ENCODE data around the gene ZMYND10. TPM values are rescaled to one million over a fixed set of nuclear protein-coding genes. Genes with fewer than 3 reads are reported as not detected.
A peak's percentile ranks its signal among the peaks of the same experiment; 100 is the strongest.

ZMYND10 gene
- total RNA-seq, 2 donors from 2014 or later: 0.26 to 0.31 TPM

DNA sequence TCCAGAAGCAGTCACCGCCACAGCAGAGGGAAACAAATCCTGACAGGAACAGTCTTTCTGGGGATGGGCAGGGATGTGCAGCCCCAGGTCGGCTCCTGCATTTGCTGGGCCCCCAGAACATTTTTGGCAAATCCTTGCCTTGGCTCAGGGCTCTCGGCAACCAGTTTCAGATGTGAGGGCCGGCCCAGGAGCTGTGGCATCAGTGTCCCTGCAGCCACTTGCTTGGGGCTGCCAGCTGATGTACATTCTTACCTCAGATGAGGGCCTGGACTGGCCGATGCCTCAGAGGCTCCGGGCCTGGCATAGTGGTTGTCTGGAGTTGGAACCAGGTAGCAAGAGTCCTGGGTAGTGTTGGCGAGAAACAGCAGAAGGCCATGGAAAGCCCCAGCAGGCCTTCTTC is 9.3 kb upstream of the ZMYND10 start:
- Histone ChIP-seq H3K4me3 (no peak overlapping the region), H3K27ac (peak overlapping the region in 1 of 2 donors; percentile 52), H3K4me1 (peaks cover 0 to 79% of the 10 kb centered on the region in 2 donors), H3K9me3 (no peaks in the 10 kb centered on the region), H3K27me3 (no peaks in the 10 kb centered on the region), H3K36me3 (peaks cover 32% of the 10 kb centered on the region)
- no peak for DNase-seq (ENCODE audit: low spot score)
- TF ChIP-seq CTCF (IDR thresholded peaks at IDR 0.05): no peak

DNA sequence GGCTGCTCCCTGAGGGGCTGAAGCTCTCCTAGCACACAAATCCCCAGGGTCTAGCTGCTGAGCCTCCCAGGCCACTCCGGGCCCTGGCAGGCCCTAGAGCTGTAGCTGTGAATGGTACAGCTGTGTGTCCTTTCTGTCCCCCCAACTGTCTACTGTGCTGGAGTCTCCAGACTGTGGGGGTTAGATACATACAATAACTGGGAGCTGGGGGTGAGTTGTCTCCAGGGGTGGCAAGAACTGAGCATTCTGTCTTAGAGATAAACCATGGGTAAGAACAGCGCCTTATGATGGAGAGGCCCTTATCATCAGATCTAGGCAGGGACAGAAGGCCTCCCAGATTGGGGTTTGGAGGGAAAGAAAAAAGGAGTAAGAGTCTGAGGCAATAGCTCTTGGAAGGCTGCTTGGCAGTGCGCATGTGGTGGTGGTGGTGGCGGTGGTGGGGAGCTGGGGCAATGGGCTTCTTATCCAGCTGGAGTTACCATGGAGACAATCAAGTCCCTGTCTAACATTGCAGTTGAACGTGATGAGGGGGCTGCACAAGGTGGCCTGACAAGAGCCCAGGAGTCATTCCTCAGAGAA is 8.7 kb upstream of the ZMYND10 start:
- peaks cover 32% of the 10 kb centered on the region for H3K36me3 ChIP-seq
- no peak for DNase-seq (ENCODE audit: low spot score)
- H3K27me3 ChIP-seq: no peaks in the 10 kb centered on the region
- H3K9me3 ChIP-seq: no peaks in the 10 kb centered on the region
- no peak for TF ChIP-seq CTCF (IDR thresholded peaks at IDR 0.05)
- no peak overlapping the region for H3K4me3 ChIP-seq
- H3K4me1 ChIP-seq: peaks cover 0 to 81% of the 10 kb centered on the region in 2 donors
- no peak overlapping the region for H3K27ac ChIP-seq

- no peak for TF ChIP-seq CTCF (IDR thresholded peaks at IDR 0.05)
- no peaks in the 10 kb centered on the region for H3K27me3 ChIP-seq
- H3K36me3 ChIP-seq: peaks cover 39% of the 10 kb centered on the region
- H3K9me3 ChIP-seq: no peaks in the 10 kb centered on the region
- H3K27ac ChIP-seq: no peak overlapping the region
- H3K4me3 ChIP-seq: no peak overlapping the region
- DNase-seq (ENCODE audit: low spot score): no peak
- peaks cover 0 to 79% of the 10 kb centered on the region in 2 donors for H3K4me1 ChIP-seq
Observed at GRCh38 chr3:50353245-50354004, 7.9 kb upstream of the ZMYND10 start.

- Histone ChIP-seq H3K4me1 (peaks cover 0 to 73% of the 10 kb centered on the region in 2 donors), H3K4me3 (no peak overlapping the region), H3K9me3 (no peaks in the 10 kb centered on the region), H3K36me3 (peaks cover 39% of the 10 kb centered on the region), H3K27ac (no peak overlapping the region), H3K27me3 (no peaks in the 10 kb centered on the region)
- no peak for DNase-seq (ENCODE audit: low spot score)
- no peak for TF ChIP-seq CTCF (IDR thresholded peaks at IDR 0.05)
Observed at GRCh38 chr3:50352781-50353180, 7.2 kb upstream of the ZMYND10 start.

DNA sequence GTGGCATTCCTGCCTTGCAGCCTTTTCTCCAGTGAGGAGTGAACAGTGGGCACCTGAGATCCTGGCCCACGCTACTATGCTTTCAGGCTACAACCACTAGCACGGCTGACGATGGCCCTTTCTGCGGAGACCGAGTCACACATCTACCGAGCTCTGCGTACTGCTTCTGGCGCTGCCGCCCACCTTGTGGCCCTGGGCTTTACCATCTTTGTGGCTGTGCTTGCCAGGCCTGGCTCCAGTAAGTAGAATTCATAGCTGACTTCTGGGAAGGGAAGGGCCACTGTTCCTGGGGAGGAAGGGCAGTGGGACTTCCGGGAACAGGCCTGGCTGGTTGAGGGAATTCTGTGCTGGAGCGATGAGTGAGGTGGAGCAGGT is 5.8 kb upstream of the ZMYND10 start:
- peak overlapping the region; percentile 71 to 72 for H3K4me3 ChIP-seq
- H3K4me1 ChIP-seq: peaks cover 0 to 58% of the 10 kb centered on the region in 2 donors
- H3K36me3 ChIP-seq: peaks cover 39% of the 10 kb centered on the region
- peak overlapping the region; percentile 86 to 88 for H3K27ac ChIP-seq
- H3K9me3 ChIP-seq: no peaks in the 10 kb centered on the region
- no peak for DNase-seq (ENCODE audit: low spot score)
- H3K27me3 ChIP-seq: no peaks in the 10 kb centered on the region
- TF ChIP-seq CTCF (IDR thresholded peaks at IDR 0.05): no peak
